ENCODE data around the gene CEL. TPM values are rescaled to one million over a fixed set of nuclear protein-coding genes. Genes with fewer than 3 reads are reported as not detected.
A peak's percentile ranks its signal among the peaks of the same experiment; 100 is the strongest.

Gene CEL
- total RNA-seq, 2 experiments from 2014 or later = 2.3 to 2.8 TPM

DNA sequence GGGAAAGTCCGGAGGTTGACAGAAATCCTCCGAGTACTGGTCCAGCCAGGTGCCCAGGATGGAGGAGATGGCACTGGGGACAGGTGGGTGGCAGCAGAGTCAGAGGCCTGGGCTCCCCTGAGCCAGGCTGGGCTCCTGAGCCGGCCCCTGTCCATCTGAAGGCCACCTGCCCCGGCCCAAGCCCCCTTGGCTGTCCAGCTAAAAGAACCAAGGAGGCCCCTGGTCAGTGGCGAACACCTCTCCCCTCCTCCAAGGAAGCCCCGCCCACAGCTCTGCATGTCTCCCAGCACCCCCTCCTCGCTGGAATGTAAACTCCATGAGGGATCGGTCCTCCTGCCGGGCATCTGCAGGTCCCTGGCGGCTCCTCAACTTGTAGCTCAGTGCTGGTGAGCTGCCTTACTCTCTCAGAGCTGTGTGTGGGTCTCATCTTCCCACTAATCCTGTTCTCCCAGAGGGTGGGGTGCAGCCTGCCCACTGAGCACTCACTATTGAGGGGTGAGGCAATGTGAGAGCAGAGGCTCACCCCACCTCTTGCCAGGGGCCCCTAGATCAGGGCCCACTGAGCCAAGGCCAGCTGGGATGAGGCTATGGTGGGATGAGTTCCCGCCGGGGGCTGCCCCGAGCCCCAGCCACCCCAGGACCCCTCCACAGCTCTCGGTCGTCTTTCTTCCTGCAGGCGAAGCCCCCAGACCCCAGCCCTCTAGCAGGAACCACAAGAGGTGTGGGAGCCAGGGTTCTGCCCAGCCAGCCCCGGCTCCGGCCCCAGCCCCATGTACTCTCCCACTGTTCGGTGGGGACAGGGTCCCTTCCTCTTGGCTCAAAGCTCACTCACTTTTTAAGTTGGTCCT is 47.2 kb downstream of the CEL start:
- H3K27ac Mint-ChIP-seq = no peak overlapping the region
- peaks cover 18% of the 10 kb centered on the region for H3K4me1 Mint-ChIP-seq
- H3K4me3 Mint-ChIP-seq = no peak overlapping the region
- no peak for DNase-seq
- H3K9me3 Mint-ChIP-seq = no peaks in the 10 kb centered on the region
- H3K36me3 Mint-ChIP-seq = peaks cover 5% of the 10 kb centered on the region
- no peaks in the 10 kb centered on the region for H3K27me3 Mint-ChIP-seq

DNA sequence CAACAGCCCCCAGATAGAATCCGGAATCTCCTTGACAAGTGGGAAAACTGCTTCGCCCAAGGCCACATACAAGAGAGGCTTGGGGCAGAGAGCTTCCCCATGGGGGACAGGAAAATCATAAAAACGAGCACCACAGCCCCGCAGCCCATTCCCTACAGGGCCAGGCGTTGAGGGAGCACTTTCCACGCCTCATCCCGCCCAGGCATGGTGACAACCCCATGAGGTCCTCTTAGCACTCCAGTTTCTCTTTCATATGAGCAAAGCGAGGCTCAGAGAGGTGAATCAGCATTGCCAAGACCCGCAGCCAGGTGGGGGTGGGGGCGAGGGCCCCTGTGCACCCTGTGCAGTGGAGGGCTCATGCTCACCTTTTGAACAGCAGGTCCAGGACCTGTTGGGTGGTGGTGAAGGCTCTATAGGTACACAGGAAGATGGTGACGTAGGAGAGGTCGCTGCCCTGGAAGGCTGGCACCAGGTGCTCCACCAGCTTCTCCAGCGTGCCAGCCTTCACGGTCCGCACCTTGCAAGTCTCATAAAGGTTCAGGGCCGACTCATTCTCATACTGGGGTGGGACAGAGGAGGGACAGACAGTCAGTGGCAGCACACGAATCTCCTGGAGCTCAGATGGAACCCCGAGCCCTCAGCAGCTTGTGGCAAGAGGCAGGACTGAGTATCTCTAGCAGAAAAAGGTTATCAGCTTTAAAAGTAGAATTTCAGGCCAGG is 48.3 kb downstream of the CEL start:
- Mint-ChIP-seq H3K9me3 (no peaks in the 10 kb centered on the region), H3K4me1 (peaks cover 27% of the 10 kb centered on the region), H3K36me3 (peaks cover 5% of the 10 kb centered on the region), H3K27ac (peak overlapping the region; percentile 29), H3K4me3 (no peak overlapping the region), H3K27me3 (no peaks in the 10 kb centered on the region)
- no peak for DNase-seq

DNA sequence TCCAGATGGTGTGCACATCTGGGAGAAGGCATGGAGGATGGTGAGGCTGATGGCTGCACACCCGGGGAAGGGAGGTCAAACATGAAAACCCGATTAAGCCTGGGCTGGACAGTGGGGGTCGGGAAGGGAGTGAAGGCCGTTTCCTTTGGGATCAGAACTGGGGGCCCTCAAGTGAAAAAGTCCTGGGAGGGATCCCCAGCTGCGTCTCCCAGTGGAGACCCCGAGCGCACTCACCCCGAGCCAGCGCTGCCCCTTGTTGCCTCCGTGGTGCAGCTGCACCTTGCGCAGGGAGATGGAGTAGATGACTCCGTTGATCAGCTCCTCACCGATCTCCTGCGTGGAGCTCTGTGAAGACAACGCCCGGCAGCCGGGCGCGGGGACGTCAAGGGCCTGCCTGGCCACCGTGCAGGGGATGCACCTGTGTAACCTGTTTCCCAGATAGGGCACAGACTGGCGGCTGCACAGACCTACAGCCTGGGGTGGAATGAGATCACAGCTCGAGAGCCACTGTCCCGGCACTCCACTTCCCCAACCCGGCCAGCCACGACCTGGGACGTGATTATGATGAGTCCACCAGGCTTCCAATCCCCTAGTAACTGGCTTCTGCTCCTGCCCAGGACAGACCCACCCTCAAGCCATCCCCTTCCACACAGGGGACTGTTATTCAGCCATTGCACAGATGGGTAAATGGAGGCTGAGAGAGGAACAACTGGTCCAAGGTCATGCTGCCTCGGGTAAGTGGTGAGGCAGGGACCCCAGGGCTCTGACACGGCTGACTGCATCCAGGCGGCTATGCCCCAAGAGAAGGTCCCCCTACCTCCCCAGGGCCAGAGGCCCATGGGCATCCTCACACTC is 50.3 kb downstream of the CEL start:
- peaks cover 37% of the 10 kb centered on the region for H3K4me1 Mint-ChIP-seq

DNA sequence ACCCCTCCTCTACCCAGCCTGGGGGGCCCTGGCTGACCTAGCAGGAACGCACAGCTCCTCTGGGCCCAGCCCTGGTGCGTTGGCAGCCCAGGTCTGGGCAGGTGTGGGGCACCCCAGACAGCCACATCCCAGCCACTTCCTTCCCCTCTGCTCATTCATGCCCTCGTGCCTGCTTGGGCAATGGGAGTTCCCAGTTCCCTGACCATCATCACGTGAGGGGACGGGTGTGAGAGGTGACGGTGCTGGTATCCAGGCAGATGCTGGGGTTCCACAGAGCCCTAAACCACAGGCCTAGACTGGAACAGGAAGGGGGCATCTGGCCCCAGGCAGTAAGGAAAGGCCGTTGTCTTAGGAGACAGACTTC is 50.9 kb downstream of the CEL start:
- DNase-seq = no peak
- H3K9me3 Mint-ChIP-seq = no peaks in the 10 kb centered on the region
- H3K27me3 Mint-ChIP-seq = no peaks in the 10 kb centered on the region
- H3K4me3 Mint-ChIP-seq = no peak overlapping the region
- H3K36me3 Mint-ChIP-seq = peaks cover 1% of the 10 kb centered on the region
- peak overlapping the region; percentile 56 for H3K27ac Mint-ChIP-seq
- peaks cover 42% of the 10 kb centered on the region for H3K4me1 Mint-ChIP-seq

More for the DNA sequence above, 50.3 kb downstream of the CEL start:
- Mint-ChIP-seq H3K27ac (no peak overlapping the region), H3K4me3 (no peak overlapping the region), H3K27me3 (no peaks in the 10 kb centered on the region), H3K9me3 (no peaks in the 10 kb centered on the region), H3K36me3 (peaks cover 1% of the 10 kb centered on the region)
- no peak for DNase-seq

DNA sequence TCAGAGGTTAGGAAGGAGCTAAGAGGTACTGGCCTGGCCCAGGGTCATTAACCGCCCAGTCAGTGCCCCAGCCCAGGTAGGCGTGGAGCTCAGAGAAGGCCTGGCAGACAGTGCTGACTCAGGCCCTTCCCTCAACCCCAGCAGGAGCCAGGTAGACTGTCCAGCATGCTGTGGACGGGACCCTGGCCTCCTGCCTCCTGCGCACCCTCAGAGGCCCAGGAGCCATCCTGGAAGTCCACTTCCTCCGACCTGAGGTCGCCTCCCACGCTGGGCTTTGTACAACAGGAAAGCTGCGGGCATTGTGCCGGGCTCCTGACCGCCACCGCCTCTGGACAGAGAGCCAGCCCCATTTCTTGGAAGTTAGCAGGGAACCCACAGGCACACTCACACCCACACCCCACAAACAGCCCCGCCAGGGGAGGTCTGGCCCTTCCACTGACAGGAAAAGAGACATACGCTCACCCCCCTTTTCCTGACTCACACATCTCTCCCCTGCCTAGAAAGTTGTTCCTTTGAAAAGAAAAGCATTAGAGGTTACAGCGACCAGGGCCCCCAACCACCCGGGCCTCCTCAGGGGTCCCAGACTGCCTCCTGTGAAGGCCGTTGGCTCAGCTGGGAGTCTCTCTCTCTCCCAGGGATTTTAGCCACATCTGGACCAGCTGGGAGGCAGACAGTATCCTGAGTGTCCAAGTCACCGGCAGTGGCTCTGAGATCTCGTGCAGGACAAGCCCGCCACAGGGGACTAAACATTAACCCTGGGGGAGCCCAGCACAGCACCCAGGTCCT is 51.6 kb downstream of the CEL start:
- DNase-seq = no peak

DNA sequence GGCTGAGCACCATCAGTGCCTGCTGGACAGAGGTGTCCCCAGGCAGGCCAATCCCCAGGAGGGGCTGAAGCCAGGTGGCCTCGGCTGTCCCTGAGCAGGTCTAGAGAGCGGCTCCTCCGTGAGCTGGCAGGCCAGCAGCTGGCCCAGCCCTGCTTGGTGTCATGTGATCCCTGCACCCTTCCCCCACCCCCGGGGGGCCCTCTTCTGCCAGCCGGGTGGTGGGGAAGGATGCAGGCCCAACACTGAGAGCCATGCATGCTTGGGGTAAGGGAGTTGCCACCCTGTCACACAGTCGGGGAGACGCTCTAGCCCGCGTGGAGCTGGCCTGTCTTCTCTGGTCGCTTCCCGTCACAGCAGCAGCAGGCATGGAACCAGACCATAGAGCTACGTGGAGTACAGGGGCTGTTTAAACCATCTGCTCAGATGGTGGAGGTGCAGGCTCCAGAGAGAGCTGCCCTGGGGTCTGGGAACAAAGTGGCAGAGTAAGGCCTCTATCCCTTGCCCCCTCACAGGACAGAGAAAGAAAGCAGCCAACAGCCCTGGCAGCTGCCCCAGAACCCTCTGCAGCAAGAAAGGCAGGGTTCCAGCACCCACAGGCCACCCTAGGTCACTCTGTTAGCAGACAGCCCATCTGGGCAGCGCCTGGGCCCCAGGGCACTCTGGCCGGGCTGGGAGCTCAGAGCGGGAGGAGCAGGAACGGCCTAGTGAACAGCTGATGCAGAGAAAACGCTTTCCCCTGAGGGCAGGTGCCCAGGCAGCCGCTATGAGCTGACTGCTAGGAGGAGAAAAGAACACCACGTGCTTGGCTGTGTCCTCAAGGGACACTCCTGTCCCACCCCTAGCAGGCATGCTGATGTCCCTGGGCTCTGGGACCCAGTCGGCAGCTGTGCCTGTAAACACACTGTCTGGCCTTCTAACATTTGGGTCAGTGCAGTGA is 52.4 kb downstream of the CEL start:
- Mint-ChIP-seq H3K4me1 (peaks cover 52% of the 10 kb centered on the region), H3K27me3 (no peaks in the 10 kb centered on the region), H3K9me3 (no peaks in the 10 kb centered on the region), H3K4me3 (no peak overlapping the region), H3K27ac (peak overlapping the region; percentile 50), H3K36me3 (peaks cover 1% of the 10 kb centered on the region)
- no peak for DNase-seq

More for the DNA sequence above, 51.6 kb downstream of the CEL start:
- H3K9me3 Mint-ChIP-seq = no peaks in the 10 kb centered on the region
- peaks cover 47% of the 10 kb centered on the region for H3K4me1 Mint-ChIP-seq
- peaks cover 1% of the 10 kb centered on the region for H3K36me3 Mint-ChIP-seq
- H3K4me3 Mint-ChIP-seq = peak overlapping the region; percentile 40
- H3K27ac Mint-ChIP-seq = peak overlapping the region; percentile 56
- no peaks in the 10 kb centered on the region for H3K27me3 Mint-ChIP-seq

DNA sequence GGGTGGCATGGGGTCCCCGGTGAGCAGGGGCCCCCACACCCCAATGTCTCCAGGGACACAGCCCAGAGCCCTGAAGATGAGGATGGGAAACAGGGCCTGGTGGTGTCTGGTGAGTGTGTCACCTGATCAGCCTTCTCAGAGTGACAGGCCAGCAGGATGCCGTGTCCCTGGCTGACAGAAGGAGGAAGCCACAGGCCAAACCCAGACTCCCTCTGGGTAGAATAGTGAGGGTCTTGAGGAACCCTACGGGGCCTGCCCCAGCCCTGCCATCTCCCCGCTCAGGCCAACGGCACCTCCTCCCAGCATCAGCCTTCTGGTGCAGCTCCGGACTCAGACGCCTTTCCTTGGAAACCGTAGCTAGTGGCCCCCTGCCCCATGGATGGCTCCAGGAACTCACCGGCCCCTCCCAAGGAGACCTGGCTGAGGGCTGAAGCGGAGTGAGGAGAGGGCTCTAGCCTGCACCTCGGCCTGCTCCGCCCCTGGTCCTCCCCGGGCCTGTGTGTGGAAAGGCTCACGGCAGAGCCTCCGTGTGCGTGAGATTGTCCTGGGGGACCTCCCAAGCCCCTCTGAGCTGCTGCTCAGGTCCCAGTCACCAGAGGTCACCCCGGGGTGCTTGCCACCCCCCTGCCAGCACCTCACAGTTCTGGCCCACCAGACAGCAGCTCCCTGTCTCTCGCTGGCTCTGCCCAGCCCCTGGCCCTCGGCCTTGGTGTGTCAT is 53.3 kb downstream of the CEL start:
- peaks cover 55% of the 10 kb centered on the region for H3K4me1 Mint-ChIP-seq

DNA sequence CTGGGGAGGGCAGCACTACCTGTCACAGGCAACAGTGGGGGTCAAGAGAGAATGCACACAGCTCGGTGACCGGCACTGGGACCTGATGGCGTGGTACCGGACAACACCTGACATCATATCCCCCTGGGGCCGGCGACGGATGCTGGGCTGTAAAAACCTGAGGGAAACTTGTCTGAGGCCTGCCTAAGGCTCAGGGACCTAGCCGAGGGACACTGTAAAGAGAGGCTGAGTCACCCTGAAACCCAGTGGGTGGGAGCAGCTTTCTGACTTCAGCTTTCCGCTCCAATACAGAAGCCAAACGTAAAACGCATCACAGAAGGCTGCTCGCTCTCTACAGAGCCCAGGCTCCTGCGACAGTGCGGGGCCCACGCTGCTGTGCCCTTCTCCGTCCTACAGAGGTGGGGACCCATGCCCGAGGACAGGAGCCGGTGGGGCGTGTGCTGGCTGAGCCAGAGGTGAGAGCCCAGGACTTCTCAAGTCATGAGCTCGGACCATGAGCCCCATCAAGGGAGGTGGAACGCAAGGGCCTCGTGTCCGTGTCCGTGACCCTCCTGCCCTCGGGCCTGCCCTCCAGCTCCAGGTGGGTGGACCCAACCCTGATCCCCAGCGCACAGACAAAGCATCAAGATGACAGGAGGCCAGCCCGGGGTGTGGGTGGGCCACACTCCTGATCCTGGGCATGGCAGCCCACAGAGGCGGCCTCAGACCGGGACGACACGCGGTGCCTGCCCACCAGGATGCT is 54.0 kb downstream of the CEL start:
- H3K4me1 Mint-ChIP-seq = peaks cover 51% of the 10 kb centered on the region
- peaks cover 1% of the 10 kb centered on the region for H3K36me3 Mint-ChIP-seq
- peak overlapping the region; percentile 80 for H3K27ac Mint-ChIP-seq
- no peaks in the 10 kb centered on the region for H3K9me3 Mint-ChIP-seq
- H3K4me3 Mint-ChIP-seq = peak overlapping the region; percentile 29
- no peaks in the 10 kb centered on the region for H3K27me3 Mint-ChIP-seq
- peak; percentile 73 for DNase-seq

More for the DNA sequence above, 53.3 kb downstream of the CEL start:
- Mint-ChIP-seq H3K27me3 (no peaks in the 10 kb centered on the region), H3K27ac (peak overlapping the region; percentile 73), H3K4me3 (no peak overlapping the region), H3K36me3 (peaks cover 1% of the 10 kb centered on the region), H3K9me3 (no peaks in the 10 kb centered on the region)
- no peak for DNase-seq

DNA sequence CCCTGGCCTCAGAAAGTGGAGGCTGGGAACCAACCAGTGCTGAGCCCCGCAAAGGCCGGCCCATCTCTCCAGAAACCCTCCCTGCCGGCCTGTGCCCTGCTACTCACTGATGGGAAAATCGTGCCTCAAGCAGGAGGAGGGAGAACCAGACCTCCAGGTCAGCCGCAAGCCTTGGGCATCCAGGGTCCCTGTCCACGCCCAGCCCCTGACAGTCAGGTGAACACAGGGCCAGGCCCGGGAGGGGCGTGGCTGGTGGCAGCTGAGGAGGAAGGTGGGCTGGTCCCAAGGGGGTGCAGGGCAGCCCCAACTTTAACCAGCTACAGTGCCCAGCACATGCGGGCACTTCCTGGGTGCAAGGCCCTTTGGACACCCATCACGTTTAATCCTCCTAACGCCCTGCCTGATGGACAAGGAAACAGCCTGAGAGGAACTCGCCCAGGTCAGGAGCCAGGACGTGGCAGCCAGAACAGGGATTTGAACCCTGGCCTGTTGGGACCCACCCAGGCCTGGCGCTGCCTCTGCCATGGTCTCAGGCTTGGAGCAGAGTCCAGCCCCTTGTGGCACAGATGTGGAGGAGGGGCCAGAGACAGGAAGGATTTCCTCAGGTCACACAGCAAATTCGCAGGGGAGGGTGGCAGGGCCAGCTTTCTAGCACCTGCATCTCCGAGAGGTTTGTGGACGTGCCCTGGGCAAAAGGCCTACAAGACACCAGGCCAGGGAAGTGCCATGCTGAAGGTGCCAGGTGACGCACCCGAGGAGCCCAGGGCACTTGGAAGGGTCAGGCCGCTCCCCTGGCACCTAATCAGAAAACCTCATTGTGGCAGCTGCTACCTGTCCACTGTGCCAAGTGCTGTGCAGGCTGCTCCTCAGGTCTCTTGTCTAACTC is 54.8 kb downstream of the CEL start:
- Mint-ChIP-seq H3K4me1 (peaks cover 54% of the 10 kb centered on the region), H3K4me3 (no peak overlapping the region), H3K9me3 (no peaks in the 10 kb centered on the region), H3K36me3 (peaks cover 2% of the 10 kb centered on the region), H3K27me3 (no peaks in the 10 kb centered on the region), H3K27ac (peak overlapping the region; percentile 66)
- DNase-seq = no peak

DNA sequence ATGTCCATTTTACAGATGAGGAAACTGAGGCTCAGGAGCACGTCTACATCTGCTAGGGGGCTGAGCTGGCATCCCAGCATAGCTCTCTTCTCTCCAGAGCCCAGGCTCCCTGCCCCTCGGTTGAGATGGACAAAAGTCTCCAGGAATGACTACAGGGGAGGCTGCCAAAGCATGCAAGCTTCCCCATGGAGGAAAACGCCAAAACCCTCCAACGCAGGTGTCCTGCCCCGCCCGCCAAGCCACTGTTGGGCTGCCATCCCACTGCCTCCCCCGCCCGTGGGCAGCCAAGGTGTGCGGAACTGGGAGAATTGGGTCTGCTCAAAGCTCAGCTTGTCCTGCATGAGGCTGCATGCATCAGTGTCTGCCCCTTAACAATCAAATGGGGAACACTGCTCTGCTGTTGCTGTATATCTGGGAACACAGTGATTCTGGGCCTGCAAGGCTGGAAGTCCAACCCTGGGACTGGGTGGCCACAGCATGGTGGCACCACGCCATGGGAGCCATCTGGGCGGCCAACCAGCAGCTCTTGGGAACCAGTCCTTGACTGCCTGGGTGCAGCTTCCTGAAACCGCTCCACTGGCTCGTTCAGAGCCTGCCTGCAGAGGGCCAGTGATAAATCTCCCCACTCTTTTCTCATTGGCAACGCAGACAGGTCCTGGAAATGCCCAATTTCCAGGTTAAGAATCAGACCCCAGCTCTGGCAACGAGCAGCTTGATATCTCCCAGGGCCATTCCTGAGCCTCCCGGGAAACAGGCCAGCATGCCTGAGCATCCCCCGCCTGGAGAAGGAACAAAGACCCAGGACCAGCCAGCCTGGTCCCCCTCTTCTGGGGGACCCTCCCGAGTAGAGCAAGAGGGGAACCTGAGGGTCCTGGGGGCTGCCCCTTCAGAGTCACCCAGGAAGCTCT is 55.7 kb downstream of the CEL start:
- Mint-ChIP-seq H3K27ac (no peak overlapping the region), H3K4me1 (peaks cover 62% of the 10 kb centered on the region), H3K36me3 (peaks cover 3% of the 10 kb centered on the region), H3K4me3 (no peak overlapping the region), H3K9me3 (no peaks in the 10 kb centered on the region), H3K27me3 (no peaks in the 10 kb centered on the region)
- no peak for DNase-seq

DNA sequence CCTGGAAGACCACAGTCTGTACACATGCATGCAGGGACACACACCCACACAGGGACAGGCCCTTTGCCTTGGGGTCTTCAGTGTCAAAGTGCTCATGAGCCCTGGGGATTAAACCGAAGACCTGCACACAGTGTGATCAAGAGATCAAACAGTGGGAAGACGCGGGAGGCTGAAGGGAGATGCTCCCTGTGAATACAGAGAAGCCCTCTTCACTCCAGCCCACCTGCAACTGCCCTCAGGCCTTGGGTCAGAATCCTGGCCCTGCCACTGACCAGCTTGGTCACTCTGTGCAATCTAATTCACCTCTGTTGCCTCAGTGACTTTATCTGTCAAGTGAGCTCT is 56.4 kb downstream of the CEL start:
- Mint-ChIP-seq H3K4me3 (no peak overlapping the region), H3K4me1 (peaks cover 57% of the 10 kb centered on the region), H3K27ac (no peak overlapping the region), H3K27me3 (no peaks in the 10 kb centered on the region), H3K9me3 (no peaks in the 10 kb centered on the region), H3K36me3 (peaks cover 3% of the 10 kb centered on the region)
- no peak for DNase-seq
